Measurements from ENCODE around the gene SLC5A12.
A peak's percentile ranks its signal among the peaks of the same experiment; 100 is the strongest.
"Not testable (repeated sequence)": the region's sequence is repeated elsewhere in the genome, so short reads cannot be mapped to it uniquely, and the experiment has no call there.

The SLC5A12 gene

DNA sequence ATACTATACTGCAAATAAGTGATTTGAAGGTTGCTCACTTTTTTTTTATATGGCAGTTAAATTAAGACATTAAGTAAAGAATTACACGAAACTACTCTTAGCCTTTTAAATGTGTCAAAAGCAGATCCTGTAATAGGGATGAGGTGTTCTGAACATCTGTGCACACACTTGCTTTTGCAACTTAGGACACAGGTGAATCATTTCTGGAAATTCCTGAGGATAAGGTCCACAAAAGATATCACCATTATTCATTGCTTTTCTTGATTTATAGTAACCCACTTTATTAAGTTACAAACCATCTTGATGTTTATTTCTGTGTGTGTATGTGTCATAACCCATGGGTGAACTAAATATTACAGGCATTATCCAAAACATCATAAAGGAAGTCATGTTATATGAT lies 55.9 kb downstream of the SLC5A12 start:
- no peaks in the 10 kb centered on the region for H3K9me3 ChIP-seq (ENCODE audit: control insufficient read depth in 5 of 5, low read length in 5 of 5)
- no peaks in the 10 kb centered on the region for H3K36me3 ChIP-seq (ENCODE audit: control insufficient read depth in 5 of 5, insufficient read depth in 5 of 5, low read length in 5 of 5)
- H3K4me1 ChIP-seq (ENCODE audit: control insufficient read depth in 5 of 5, insufficient read depth in 5 of 5, low read length in 5 of 5): no peaks in the 10 kb centered on the region
- no peaks in the 10 kb centered on the region for H3K27me3 ChIP-seq (ENCODE audit: control insufficient read depth in 5 of 5, insufficient read depth in 4 of 5, low read length in 5 of 5)
- H3K27ac ChIP-seq (ENCODE audit: low read depth, low read length): no peak overlapping the region
- no peak overlapping the region for H3K9ac ChIP-seq (ENCODE audit: low read length in 5 of 5)
- no peak overlapping the region for H3K4me3 ChIP-seq (ENCODE audit: low read depth in 1 of 5, low read length in 5 of 5)

DNA sequence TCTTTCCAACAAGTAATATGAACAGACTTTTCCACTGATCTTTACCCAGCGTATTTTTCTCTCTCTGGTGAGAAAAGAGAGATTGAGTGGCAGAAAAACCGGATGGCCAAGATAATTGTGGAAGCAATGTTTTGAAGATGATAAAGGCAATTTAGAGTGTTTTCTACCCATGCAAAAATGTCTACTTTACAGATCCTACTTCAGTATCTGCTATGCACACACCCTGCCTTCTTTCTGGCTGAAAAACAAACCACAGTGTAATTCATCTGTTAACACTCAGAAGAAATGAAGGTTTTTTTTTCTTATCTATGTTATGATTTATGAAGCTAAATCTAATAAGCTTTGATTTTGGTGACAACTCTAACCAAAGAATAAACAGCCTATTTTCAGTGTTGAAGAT lies 56.8 kb downstream of the SLC5A12 start:
- H3K9ac ChIP-seq (ENCODE audit: low read length in 5 of 5): no peak overlapping the region
- H3K4me1 ChIP-seq (ENCODE audit: control insufficient read depth in 5 of 5, insufficient read depth in 5 of 5, low read length in 5 of 5): no peaks in the 10 kb centered on the region
- no peaks in the 10 kb centered on the region for H3K9me3 ChIP-seq (ENCODE audit: control insufficient read depth in 5 of 5, low read length in 5 of 5)
- H3K27me3 ChIP-seq (ENCODE audit: control insufficient read depth in 5 of 5, insufficient read depth in 4 of 5, low read length in 5 of 5): no peaks in the 10 kb centered on the region
- H3K27ac ChIP-seq (ENCODE audit: low read depth, low read length): no peak overlapping the region
- no peak overlapping the region for H3K4me3 ChIP-seq (ENCODE audit: low read depth in 1 of 5, low read length in 5 of 5)
- peaks cover 0 to 4% (median 0%) of the 10 kb centered on the region in 5 donors for H3K36me3 ChIP-seq (ENCODE audit: control insufficient read depth in 5 of 5, insufficient read depth in 5 of 5, low read length in 5 of 5)

DNA sequence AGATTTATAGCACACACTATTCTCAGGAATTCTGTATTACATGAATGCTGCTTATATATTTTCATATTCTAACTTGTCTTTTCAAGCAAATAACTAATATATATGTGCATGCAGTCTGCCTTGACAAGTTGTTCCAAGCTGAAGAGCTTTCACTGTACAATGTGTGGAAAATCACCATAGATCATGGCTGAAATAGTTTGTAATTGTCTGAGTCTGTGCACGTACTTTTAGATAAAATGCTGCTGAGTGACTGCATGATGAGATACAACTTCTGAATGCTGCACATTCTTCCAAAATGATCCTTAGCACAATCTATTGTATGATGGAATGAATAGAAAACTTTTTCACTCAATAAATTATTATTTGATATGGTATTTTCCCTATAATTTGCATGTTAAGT lies 58.9 kb downstream of the SLC5A12 start:
- Histone ChIP-seq H3K4me1 (ENCODE audit: control insufficient read depth in 5 of 5, insufficient read depth in 5 of 5, low read length in 5 of 5) (no peaks in the 10 kb centered on the region), H3K27me3 (ENCODE audit: control insufficient read depth in 5 of 5, insufficient read depth in 4 of 5, low read length in 5 of 5) (no peaks in the 10 kb centered on the region), H3K27ac (ENCODE audit: low read depth, low read length) (no peak overlapping the region), H3K4me3 (ENCODE audit: low read depth in 1 of 5, low read length in 5 of 5) (no peak overlapping the region), H3K36me3 (ENCODE audit: control insufficient read depth in 5 of 5, insufficient read depth in 5 of 5, low read length in 5 of 5) (peaks cover 0 to 4% (median 0%) of the 10 kb centered on the region in 5 donors), H3K9ac (ENCODE audit: low read length in 5 of 5) (no peak overlapping the region), H3K9me3 (ENCODE audit: control insufficient read depth in 5 of 5, low read length in 5 of 5) (no peaks in the 10 kb centered on the region)

DNA sequence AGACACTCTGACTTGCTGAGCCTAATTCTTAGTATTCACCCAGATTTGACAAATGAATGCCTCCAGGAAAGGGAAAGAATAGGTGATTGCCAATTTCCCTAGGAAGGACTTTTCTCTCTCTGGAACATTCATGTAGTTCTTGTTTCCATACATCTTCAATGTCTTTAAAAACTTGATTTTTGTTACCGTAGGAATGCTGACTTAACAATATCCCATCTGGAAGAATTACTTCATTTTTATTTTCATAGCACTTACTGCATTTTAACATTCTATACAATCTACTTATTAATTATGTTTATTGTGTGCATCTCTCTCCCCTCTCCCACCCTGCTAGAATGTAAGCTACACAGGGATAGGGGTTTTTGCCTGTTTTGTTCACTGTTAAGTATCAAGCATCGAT lies 66.6 kb downstream of the SLC5A12 start:
- Histone ChIP-seq H3K36me3 (ENCODE audit: control insufficient read depth in 5 of 5, insufficient read depth in 5 of 5, low read length in 5 of 5) (peaks cover 0 to 5% (median 0%) of the 10 kb centered on the region in 5 donors), H3K9ac (ENCODE audit: low read length in 5 of 5) (no peak overlapping the region), H3K4me3 (ENCODE audit: low read depth in 1 of 5, low read length in 5 of 5) (no peak overlapping the region), H3K27ac (ENCODE audit: low read depth, low read length) (no peak overlapping the region), H3K9me3 (ENCODE audit: control insufficient read depth in 5 of 5, low read length in 5 of 5) (no peaks in the 10 kb centered on the region), H3K4me1 (ENCODE audit: control insufficient read depth in 5 of 5, insufficient read depth in 5 of 5, low read length in 5 of 5) (no peaks in the 10 kb centered on the region), H3K27me3 (ENCODE audit: control insufficient read depth in 5 of 5, insufficient read depth in 4 of 5, low read length in 5 of 5) (no peaks in the 10 kb centered on the region)

DNA sequence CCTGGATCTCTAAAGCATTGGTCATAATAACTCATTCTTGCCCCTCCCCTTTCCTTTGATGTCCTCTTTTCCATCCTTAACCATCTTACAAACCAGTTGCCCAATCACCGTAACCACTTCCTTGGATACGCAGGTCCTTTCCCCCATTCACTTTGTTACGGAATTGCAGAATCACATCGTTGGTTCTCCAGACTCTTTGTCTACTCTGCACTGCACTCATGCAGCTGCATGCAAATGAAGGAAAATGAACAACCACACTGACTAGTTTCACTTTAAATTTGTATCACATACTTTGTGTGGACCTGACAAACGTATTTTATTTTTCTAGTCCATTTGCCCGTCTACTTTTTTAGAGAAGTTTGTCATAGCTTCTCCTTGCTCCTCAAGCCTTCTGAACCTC lies 69.9 kb downstream of the SLC5A12 start:
- no peaks in the 10 kb centered on the region for H3K9me3 ChIP-seq (ENCODE audit: control insufficient read depth in 5 of 5, low read length in 5 of 5)
- H3K4me3 ChIP-seq (ENCODE audit: low read depth in 1 of 5, low read length in 5 of 5): no peak overlapping the region
- no peaks in the 10 kb centered on the region for H3K27me3 ChIP-seq (ENCODE audit: control insufficient read depth in 5 of 5, insufficient read depth in 4 of 5, low read length in 5 of 5)
- H3K9ac ChIP-seq (ENCODE audit: low read length in 5 of 5): no peak overlapping the region
- H3K27ac ChIP-seq (ENCODE audit: low read depth, low read length): no peak overlapping the region
- peaks cover 0 to 3% (median 0%) of the 10 kb centered on the region in 5 donors for H3K4me1 ChIP-seq (ENCODE audit: control insufficient read depth in 5 of 5, insufficient read depth in 5 of 5, low read length in 5 of 5)
- peaks cover 0 to 5% (median 0%) of the 10 kb centered on the region in 5 donors for H3K36me3 ChIP-seq (ENCODE audit: control insufficient read depth in 5 of 5, insufficient read depth in 5 of 5, low read length in 5 of 5)

DNA sequence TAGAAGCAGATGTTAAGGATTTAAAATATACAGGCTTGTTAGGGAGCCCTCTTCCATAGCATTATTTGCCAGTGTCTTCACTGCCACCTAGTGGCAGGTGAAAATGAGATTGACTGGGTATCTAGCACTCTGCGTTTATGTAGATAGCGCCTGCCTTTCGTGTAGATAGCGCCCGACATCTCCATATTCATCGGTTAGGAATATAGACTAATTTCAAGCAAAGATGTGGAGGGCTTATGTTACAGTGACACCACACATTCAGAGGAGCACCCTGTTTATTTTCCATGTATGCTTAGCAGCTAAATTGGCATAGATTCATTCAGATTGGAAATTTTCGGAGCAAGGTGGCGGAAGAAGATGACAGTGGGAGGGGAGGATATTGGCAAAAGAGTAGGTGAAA lies 72.0 kb downstream of the SLC5A12 start:
- Histone ChIP-seq H3K4me1 (ENCODE audit: control insufficient read depth in 5 of 5, insufficient read depth in 5 of 5, low read length in 5 of 5) (peaks cover 0 to 3% (median 0%) of the 10 kb centered on the region in 5 donors), H3K27me3 (ENCODE audit: control insufficient read depth in 5 of 5, insufficient read depth in 4 of 5, low read length in 5 of 5) (no peaks in the 10 kb centered on the region), H3K36me3 (ENCODE audit: control insufficient read depth in 5 of 5, insufficient read depth in 5 of 5, low read length in 5 of 5) (no peaks in the 10 kb centered on the region), H3K27ac (ENCODE audit: low read depth, low read length) (no peak overlapping the region), H3K9me3 (ENCODE audit: control insufficient read depth in 5 of 5, low read length in 5 of 5) (no peaks in the 10 kb centered on the region), H3K4me3 (ENCODE audit: low read depth in 1 of 5, low read length in 5 of 5) (peak overlapping the region in 1 of 5 donors; percentile 32), H3K9ac (ENCODE audit: low read length in 5 of 5) (no peak overlapping the region)

DNA sequence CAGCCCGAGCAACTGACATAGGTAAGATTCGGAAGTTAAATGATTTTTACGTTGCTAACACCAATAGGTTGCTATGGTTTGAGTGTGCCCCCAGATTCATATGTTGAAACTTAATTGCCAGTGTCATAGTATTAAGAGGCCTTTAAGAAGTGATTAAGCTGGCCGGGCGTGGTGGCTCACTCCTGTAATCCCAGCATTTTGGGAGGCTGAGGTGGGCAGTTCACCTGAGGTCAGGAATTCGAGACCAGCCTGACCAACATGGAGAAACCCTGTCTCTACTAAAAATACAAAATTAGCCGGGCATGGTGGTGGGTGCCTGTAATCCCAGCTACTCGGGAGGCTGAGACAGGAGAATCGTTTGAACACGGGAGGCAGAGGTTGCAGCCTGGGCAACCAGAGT lies 78.5 kb downstream of the SLC5A12 start:
- H3K4me3 ChIP-seq (ENCODE audit: low read depth in 1 of 5, low read length in 5 of 5); H3K9ac ChIP-seq (ENCODE audit: low read length in 5 of 5); H3K27me3 ChIP-seq (ENCODE audit: control insufficient read depth in 5 of 5, insufficient read depth in 4 of 5, low read length in 5 of 5); H3K4me1 ChIP-seq (ENCODE audit: control insufficient read depth in 5 of 5, insufficient read depth in 5 of 5, low read length in 5 of 5); H3K9me3 ChIP-seq (ENCODE audit: control insufficient read depth in 5 of 5, low read length in 5 of 5); H3K27ac ChIP-seq (ENCODE audit: low read depth, low read length): not testable (repeated sequence)
- H3K36me3 ChIP-seq (ENCODE audit: control insufficient read depth in 5 of 5, insufficient read depth in 5 of 5, low read length in 5 of 5): peaks cover 0 to 11% (median 0%) of the 10 kb centered on the region in 5 donors

DNA sequence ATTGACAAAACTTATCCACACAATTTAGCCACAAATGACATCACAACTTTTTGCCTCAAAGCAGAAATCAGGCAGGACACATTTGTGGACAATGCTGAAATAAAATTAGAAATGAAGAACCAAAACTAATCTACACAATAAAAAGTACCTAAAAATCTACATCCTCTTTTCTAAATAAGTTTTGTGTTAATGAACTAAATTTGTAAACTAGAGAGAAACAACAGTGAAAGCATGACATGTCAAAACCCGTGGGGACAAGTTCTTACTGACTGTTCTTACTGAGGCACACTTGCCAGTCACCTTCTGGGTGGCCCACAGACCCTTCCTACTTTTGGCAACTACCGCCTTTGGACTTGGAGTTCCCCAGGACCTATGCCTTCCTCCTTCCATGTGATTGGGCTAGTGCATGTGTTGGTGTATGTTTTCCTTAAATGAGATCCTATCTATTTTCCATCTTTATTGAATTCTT lies 89.1 kb downstream of the SLC5A12 start:
- H3K4me3 ChIP-seq (ENCODE audit: low read depth in 1 of 5, low read length in 5 of 5): no peak overlapping the region
- no peak overlapping the region for H3K27ac ChIP-seq (ENCODE audit: low read depth, low read length)
- no peaks in the 10 kb centered on the region for H3K27me3 ChIP-seq (ENCODE audit: control insufficient read depth in 5 of 5, insufficient read depth in 4 of 5, low read length in 5 of 5)
- no peak overlapping the region for H3K9ac ChIP-seq (ENCODE audit: low read length in 5 of 5)
- no peaks in the 10 kb centered on the region for H3K9me3 ChIP-seq (ENCODE audit: control insufficient read depth in 5 of 5, low read length in 5 of 5)
- H3K4me1 ChIP-seq (ENCODE audit: control insufficient read depth in 5 of 5, insufficient read depth in 5 of 5, low read length in 5 of 5): no peaks in the 10 kb centered on the region
- H3K36me3 ChIP-seq (ENCODE audit: control insufficient read depth in 5 of 5, insufficient read depth in 5 of 5, low read length in 5 of 5): peaks cover 0 to 14% (median 3%) of the 10 kb centered on the region in 5 donors

DNA sequence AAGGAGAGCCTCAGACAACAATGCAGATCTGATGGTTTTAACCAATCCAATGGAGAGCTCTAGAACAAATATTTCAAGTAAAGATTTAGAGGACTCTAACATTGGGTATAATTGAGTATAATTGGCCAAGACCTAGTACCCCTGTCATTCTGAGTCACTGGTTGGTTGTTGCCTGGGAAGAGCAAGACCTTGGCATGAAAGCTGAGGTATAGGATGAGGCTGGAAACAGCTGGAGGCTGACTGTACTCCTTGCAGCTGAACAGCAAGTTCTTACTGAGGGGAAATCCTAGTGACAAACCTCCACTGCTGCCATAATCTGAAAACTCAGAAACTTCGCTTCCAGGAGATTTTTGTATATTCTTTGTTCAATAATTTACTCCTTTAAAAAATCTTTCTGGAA lies 95.5 kb downstream of the SLC5A12 start:
- Histone ChIP-seq H3K4me3 (ENCODE audit: low read depth in 1 of 5, low read length in 5 of 5) (no peak overlapping the region), H3K36me3 (ENCODE audit: control insufficient read depth in 5 of 5, insufficient read depth in 5 of 5, low read length in 5 of 5) (peaks cover 0 to 4% (median 0%) of the 10 kb centered on the region in 5 donors), H3K9ac (ENCODE audit: low read length in 5 of 5) (no peak overlapping the region), H3K4me1 (ENCODE audit: control insufficient read depth in 5 of 5, insufficient read depth in 5 of 5, low read length in 5 of 5) (no peaks in the 10 kb centered on the region), H3K27me3 (ENCODE audit: control insufficient read depth in 5 of 5, insufficient read depth in 4 of 5, low read length in 5 of 5) (no peaks in the 10 kb centered on the region), H3K9me3 (ENCODE audit: control insufficient read depth in 5 of 5, low read length in 5 of 5) (no peaks in the 10 kb centered on the region), H3K27ac (ENCODE audit: low read depth, low read length) (no peak overlapping the region)

DNA sequence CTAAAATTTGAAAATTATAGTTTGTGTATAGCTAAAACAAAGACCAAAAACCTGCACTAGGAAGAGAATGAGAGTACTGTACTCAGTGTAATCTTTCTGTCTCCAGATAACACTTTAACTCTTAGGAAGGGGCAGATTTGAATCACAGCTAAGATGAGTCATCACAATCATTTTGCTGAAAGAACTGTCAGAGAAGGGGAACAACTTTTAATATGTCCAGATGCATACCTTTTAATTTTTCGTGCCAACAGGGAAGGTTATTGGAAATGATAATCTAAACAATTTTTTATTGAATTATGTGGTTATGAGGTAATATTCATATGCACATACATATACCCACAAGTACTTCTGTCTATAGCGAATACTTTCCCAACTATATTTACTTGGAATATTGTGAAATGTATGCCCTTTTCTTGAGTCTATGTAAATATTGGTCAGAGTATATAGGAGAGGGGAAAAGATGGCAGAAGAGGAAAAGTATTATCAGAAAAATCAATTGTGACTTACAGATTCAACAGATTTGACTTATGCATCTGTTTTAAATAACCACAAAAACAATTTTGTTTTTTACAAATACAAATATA lies 98.7 kb downstream of the SLC5A12 start:
- H3K27ac ChIP-seq (ENCODE audit: low read depth, low read length): no peak overlapping the region
- H3K27me3 ChIP-seq (ENCODE audit: control insufficient read depth in 5 of 5, insufficient read depth in 4 of 5, low read length in 5 of 5): no peaks in the 10 kb centered on the region
- H3K9me3 ChIP-seq (ENCODE audit: control insufficient read depth in 5 of 5, low read length in 5 of 5): no peaks in the 10 kb centered on the region
- H3K4me1 ChIP-seq (ENCODE audit: control insufficient read depth in 5 of 5, insufficient read depth in 5 of 5, low read length in 5 of 5): no peaks in the 10 kb centered on the region
- no peak overlapping the region for H3K9ac ChIP-seq (ENCODE audit: low read length in 5 of 5)
- H3K4me3 ChIP-seq (ENCODE audit: low read depth in 1 of 5, low read length in 5 of 5): no peak overlapping the region
- H3K36me3 ChIP-seq (ENCODE audit: control insufficient read depth in 5 of 5, insufficient read depth in 5 of 5, low read length in 5 of 5): no peaks in the 10 kb centered on the region
